B cell (primary cell): ENCODE data around the gene SNAPC5. TPM values are rescaled to one million over a fixed set of nuclear protein-coding genes. Genes with fewer than 3 reads are reported as not detected.

ENCODE experiments used
- ATAC-seq: fragments of 200-7000 bp; cut with Tn5 transposase; one replicate; pipeline ENCODE4 v1.10.0; 2021; ENCODE audit warnings: low read depth, mild to moderate bottlenecking, moderate number of reproducible peaks, moderate library complexity
- CTCF ChIA-PET: fragments of 350-600 bp; sonication (Branson Sonifier 250); formaldehyde crosslinking; loops from one replicate; lab custom pipeline; 2021; ENCODE audit warnings: antibody characterized with exemption, inconsistent platforms; lab: Charles Lee
- POLR2A ChIA-PET: fragments of 350-600 bp; sonication (Branson Sonifier 250); formaldehyde crosslinking; loops from one replicate; lab custom pipeline; 2021; ENCODE audit warnings: antibody characterized with exemption; lab: Charles Lee
- DNase-seq: peaks from one replicate; pipeline ENCODE4 v3.0.0; 2013
- H2AFZ ChIP-seq: 2 replicates; pipeline ENCODE4 v1.6.1; 2012; ENCODE audit warnings: mild to moderate bottlenecking, low read depth, low read length; ENCODE audit not compliant: insufficient read depth, poor library complexity, severe bottlenecking
- H3K27ac ChIP-seq, 2 donors: 1 replicate in 1 of 2; 2 replicates in 1 of 2; pipeline ENCODE4 v1.5.1; 2012 to 2013; ENCODE audit warnings: low read length in 2 of 2, mild to moderate bottlenecking in 2 of 2, moderate library complexity in 1 of 2
- H3K27me3 ChIP-seq, 4 experiments: fragments of 200-600 bp in 1 of 4; sonication (generic) in 1 of 4; replicated peaks in 1 of 4; 1 replicate in 2 of 4; 2 replicates in 2 of 4; pipeline versions ENCODE4 v1.6.1 to v1.7.0; 2013 to 2016; ENCODE audit warnings: low read length in 3 of 4, mild to moderate bottlenecking in 2 of 4, mixed read lengths in 1 of 4, moderate library complexity in 1 of 4; ENCODE audit not compliant: insufficient read depth in 4 of 4, control insufficient read depth in 3 of 4; ENCODE audit errors: control extremely low read depth in 1 of 4
- H3K36me3 ChIP-seq, 2 experiments: replicated peaks in 1 of 2; 1 replicate in 1 of 2; 2 replicates in 1 of 2; pipeline versions ENCODE4 v1.6.1 to v1.7.1; 2013; ENCODE audit warnings: low read length in 1 of 2; ENCODE audit not compliant: insufficient read depth in 2 of 2, control insufficient read depth in 1 of 2; ENCODE audit errors: control extremely low read depth in 1 of 2, extremely low read depth in 1 of 2
- H3K4me1 ChIP-seq, 2 donors: fragments of 200-600 bp in 1 of 2; sonication (generic) in 1 of 2; 1 replicate in 1 of 2; 2 replicates in 1 of 2; pipeline versions ENCODE4 v1.5.1 to v1.6.1; 2013 to 2017; ENCODE audit warnings: low read length in 2 of 2; ENCODE audit not compliant: control insufficient read depth in 2 of 2, insufficient read depth in 2 of 2
- H3K4me2 ChIP-seq: replicated peaks from 2 replicates; pipeline ENCODE3; 2012; ENCODE audit warnings: mild to moderate bottlenecking, low read depth, low read length; ENCODE audit not compliant: poor library complexity, severe bottlenecking
- H3K4me3 ChIP-seq, 5 experiments: fragments of 200-600 bp in 1 of 5; sonication (generic) in 1 of 5; 1 replicate in 3 of 5; 2 replicates in 2 of 5; pipeline versions ENCODE4 v1.5.1 to v1.7.0; 2011 to 2016; ENCODE audit warnings: low read length in 4 of 5, mild to moderate bottlenecking in 4 of 5, low read depth in 2 of 5, control low read depth in 1 of 5, moderate library complexity in 1 of 5; ENCODE audit not compliant: insufficient read depth in 1 of 5; ENCODE audit errors: control extremely low read depth in 1 of 5, extremely low read depth in 1 of 5
- H3K79me2 ChIP-seq: fragments of 200-600 bp; sonication (generic); one replicate; pipeline ENCODE4 v1.6.0; 2016; ENCODE audit warnings: low read length; ENCODE audit not compliant: control insufficient read depth, insufficient read depth
- H3K9ac ChIP-seq: fragments of 200-600 bp; sonication (generic); 2 replicates; pipeline ENCODE4 v1.6.1; 2017; ENCODE audit warnings: mild to moderate bottlenecking, low read length, moderate library complexity
- H3K9me3 ChIP-seq, 3 donors: one replicate each; pipeline versions ENCODE4 v1.6.1 to v1.7.1; 2013; ENCODE audit warnings: low read length in 2 of 3; ENCODE audit not compliant: control insufficient read depth in 2 of 3, insufficient read depth in 1 of 3; ENCODE audit errors: control extremely low read depth in 1 of 3
- H4K20me1 ChIP-seq: 2 replicates; pipeline ENCODE4 v1.6.0; 2012; ENCODE audit warnings: mild to moderate bottlenecking, low read length; ENCODE audit not compliant: insufficient read depth, control insufficient read depth, poor library complexity, severe bottlenecking
- H3K27ac Mint-ChIP-seq: one replicate; pipeline ENCODE4 v1.8.0; 2021; ENCODE audit warnings: mixed read lengths
- H3K27me3 Mint-ChIP-seq: one replicate; pipeline ENCODE4 v1.8.0; 2021; ENCODE audit warnings: mixed read lengths
- H3K4me1 Mint-ChIP-seq: one replicate; pipeline ENCODE4 v1.8.0; 2021; ENCODE audit warnings: mixed read lengths
- H3K4me3 Mint-ChIP-seq: one replicate; pipeline ENCODE4 v1.8.0; 2021; ENCODE audit warnings: mixed read lengths
- H3K9me3 Mint-ChIP-seq: one replicate; pipeline ENCODE4 v1.8.0; 2022; ENCODE audit warnings: mixed read lengths; ENCODE audit not compliant: insufficient read depth
- EZH2 ChIP-seq: IDR thresholded peaks from 2 replicates; pipeline ENCODE4 v1.6.1; 2012; ENCODE audit warnings: borderline replicate concordance, low read depth, mild to moderate bottlenecking, moderate library complexity, low read length; ENCODE audit not compliant: insufficient read depth, poor library complexity, severe bottlenecking
- WGBS: methylation state at CpG from one replicate; pipeline ENCODE4 v1.1.5; 2013; ENCODE audit warnings: missing lambda C conversion rate; ENCODE audit not compliant: insufficient coverage; 5-methylcytosine and 5-hydroxymethylcytosine counted together
- intact Hi-C: fragments of 100-400 bp; cut with micrococcal nuclease; formaldehyde crosslinking; loops from one replicate; pipeline ENCODE4 v1.10.0; 2022
- polyA plus RNA-seq: library from polyadenylated mRNA; depleted of rRNA; stranded (reverse); fragments of >200 nt; gene quantifications from 2 replicates; pipeline ENCODE4 v1.2.3, GENCODE V29; 2012
- total RNA-seq, 2 donors: library from RNA; stranded (reverse); fragments of 120-200 nt in 1 of 2; gene quantifications; 1 replicate in 1 of 2; 2 replicates in 1 of 2; pipeline versions ENCODE4 v1.2.3 to v1.2.4, GENCODE V29; 2013 to 2022
- TF ChIP-seq, protein P1 (sequence below): fragments of 200-600 bp; IDR thresholded peaks from one replicate; pipeline ENCODE4 v1.8.0; 2022; ENCODE audit warnings: antibody characterized with exemption, mild to moderate bottlenecking

The SNAPC5 gene
- total and polyA plus RNA-seq, 2 donors (not counting 1 experiment from before 2014, with no cell fraction given), result 21.6 to 28.5 TPM

DNA sequence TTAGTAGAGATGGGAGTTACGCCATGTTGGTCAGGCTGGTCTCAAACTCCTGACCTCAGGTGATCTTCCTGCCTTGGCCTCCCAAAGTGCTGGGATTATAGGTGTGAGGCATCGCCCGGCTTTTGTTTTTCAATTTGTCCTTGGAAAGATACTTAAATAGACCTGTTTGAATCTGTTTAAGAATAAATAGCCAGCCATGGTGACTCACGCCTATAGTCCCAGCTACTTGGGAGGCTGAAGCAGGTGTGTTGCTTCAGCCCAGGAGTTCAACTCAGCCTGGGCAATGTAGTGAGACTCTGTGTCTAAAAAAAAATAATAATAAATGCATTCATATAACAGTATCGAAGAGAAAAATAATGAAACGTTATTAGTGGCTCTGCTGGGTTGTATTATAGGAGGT lies 17.3 kb downstream of the SNAPC5 start:
- no peak overlapping the region for H3K4me3 Mint-ChIP-seq
- Histone ChIP-seq H4K20me1 (no peaks in the 10 kb centered on the region), H2AFZ (no peak overlapping the region), H3K4me1 (no peaks in the 10 kb centered on the region), H3K4me2 (no peak overlapping the region), H3K79me2 (no peaks in the 10 kb centered on the region), H3K27me3 (no peaks in the 10 kb centered on the region), H3K9me3 (no peaks in the 10 kb centered on the region), H3K4me3 (no peak overlapping the region), H3K9ac (no peak overlapping the region), H3K27ac (no peak overlapping the region), H3K36me3 (peaks cover 0 to 28% of the 10 kb centered on the region in 2 experiments)
- intact Hi-C loops, result no loop called here
- no peaks in the 10 kb centered on the region for H3K4me1 Mint-ChIP-seq
- DNase-seq (no peak), ATAC-seq (no peak)
- no peak overlapping the region for H3K27ac Mint-ChIP-seq
- CTCF ChIA-PET, result no interaction called here
- H3K27me3 Mint-ChIP-seq, result no peaks in the 10 kb centered on the region
- no peaks in the 10 kb centered on the region for H3K9me3 Mint-ChIP-seq
- TF ChIP-seq, protein P1, sequence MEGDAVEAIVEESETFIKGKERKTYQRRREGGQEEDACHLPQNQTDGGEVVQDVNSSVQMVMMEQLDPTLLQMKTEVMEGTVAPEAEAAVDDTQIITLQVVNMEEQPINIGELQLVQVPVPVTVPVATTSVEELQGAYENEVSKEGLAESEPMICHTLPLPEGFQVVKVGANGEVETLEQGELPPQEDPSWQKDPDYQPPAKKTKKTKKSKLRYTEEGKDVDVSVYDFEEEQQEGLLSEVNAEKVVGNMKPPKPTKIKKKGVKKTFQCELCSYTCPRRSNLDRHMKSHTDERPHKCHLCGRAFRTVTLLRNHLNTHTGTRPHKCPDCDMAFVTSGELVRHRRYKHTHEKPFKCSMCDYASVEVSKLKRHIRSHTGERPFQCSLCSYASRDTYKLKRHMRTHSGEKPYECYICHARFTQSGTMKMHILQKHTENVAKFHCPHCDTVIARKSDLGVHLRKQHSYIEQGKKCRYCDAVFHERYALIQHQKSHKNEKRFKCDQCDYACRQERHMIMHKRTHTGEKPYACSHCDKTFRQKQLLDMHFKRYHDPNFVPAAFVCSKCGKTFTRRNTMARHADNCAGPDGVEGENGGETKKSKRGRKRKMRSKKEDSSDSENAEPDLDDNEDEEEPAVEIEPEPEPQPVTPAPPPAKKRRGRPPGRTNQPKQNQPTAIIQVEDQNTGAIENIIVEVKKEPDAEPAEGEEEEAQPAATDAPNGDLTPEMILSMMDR, result no peak
- no peak for TF ChIP-seq EZH2
- 100% methylated on average over 1 of the region's 6 CpGs for WGBS
- POLR2A ChIA-PET, result no interaction called here

DNA sequence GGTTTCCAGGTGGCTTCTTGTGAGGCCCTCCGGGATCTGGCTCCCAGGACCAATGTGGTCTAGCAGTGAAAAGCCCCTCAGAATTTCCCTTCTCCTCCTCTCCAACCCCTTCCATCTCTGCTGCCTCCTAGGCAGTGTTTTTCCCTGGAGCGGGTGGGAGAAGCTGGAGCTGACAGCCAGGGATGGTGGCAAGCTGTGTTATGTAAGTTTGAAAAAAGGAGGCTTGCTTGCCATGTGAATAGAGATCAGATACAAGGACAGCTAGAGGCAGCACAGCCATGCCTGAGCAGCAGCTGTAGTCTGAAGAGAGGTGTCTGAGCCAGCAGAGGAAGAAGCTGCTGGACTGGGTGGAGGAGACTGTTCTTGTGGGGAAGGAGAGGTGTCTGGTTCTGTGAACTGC lies 20.6 kb downstream of the SNAPC5 start:
- Histone ChIP-seq H3K27ac (no peak overlapping the region), H3K9ac (no peak overlapping the region), H3K4me3 (no peak overlapping the region), H3K4me2 (no peak overlapping the region), H2AFZ (no peak overlapping the region), H3K4me1 (peaks cover 4 to 9% of the 10 kb centered on the region in 2 donors), H4K20me1 (no peaks in the 10 kb centered on the region), H3K36me3 (peaks cover 0 to 11% of the 10 kb centered on the region in 2 experiments), H3K27me3 (no peaks in the 10 kb centered on the region), H3K9me3 (no peaks in the 10 kb centered on the region), H3K79me2 (no peaks in the 10 kb centered on the region)
- ATAC-seq (no peak), DNase-seq (no peak)
- WGBS, result 100% methylated on average over 2 of the region's 2 CpGs
- TF ChIP-seq, protein P1, result no peak
- no peak for TF ChIP-seq EZH2
- Mint-ChIP-seq H3K4me3 (no peak overlapping the region), H3K4me1 (peaks cover 9% of the 10 kb centered on the region), H3K27ac (peak overlapping the region; percentile 54), H3K9me3 (no peaks in the 10 kb centered on the region), H3K27me3 (no peaks in the 10 kb centered on the region)
- ChIA-PET POLR2A (no interaction called here), CTCF (no interaction called here)
- intact Hi-C loops, result no loop called here
